SU-DHL-6 (cell line): ENCODE results near the gene FCRL5.

Experiments used
- H2AFZ ChIP-seq: fragments of 200-600 bp; sonication (generic); 2 replicates; pipeline ENCODE4 v1.6.1; 2014; ENCODE audit warnings: low read depth, mild to moderate bottlenecking, moderate library complexity, mixed read lengths, antibody characterized with exemption, low read length; ENCODE audit not compliant: severe bottlenecking
- H3F3A ChIP-seq: fragments of 200-600 bp; shearing (Covaris generic); 2 replicates; pipeline ENCODE4 v1.6.0; 2016; ENCODE audit warnings: antibody characterized with exemption, mild to moderate bottlenecking; ENCODE audit not compliant: insufficient read depth
- H3K27ac ChIP-seq: fragments of 200-600 bp; sonication (generic); 2 replicates; pipeline ENCODE4 v1.5.1; 2016; ENCODE audit warnings: low read depth, mild to moderate bottlenecking, low read length, moderate library complexity, mixed read lengths
- H3K27me3 ChIP-seq: fragments of 200-600 bp; sonication (generic), shearing (Covaris generic); 2 replicates; pipeline ENCODE4 v1.6.0; 2014; ENCODE audit warnings: mild to moderate bottlenecking, low read length
- H3K36me3 ChIP-seq: fragments of 200-600 bp; sonication (generic); 2 replicates; pipeline ENCODE4 v1.6.1; 2014; ENCODE audit warnings: mild to moderate bottlenecking, low read length, mixed read lengths
- H3K4me2 ChIP-seq: fragments of 300-600, 200-600 bp; shearing (Covaris generic), sonication (generic); 2 replicates; pipeline ENCODE4 v1.6.0; 2014; ENCODE audit warnings: low read length, low read depth, mild to moderate bottlenecking; ENCODE audit not compliant: poor library complexity, severe bottlenecking
- H3K4me3 ChIP-seq: fragments of 200-600 bp; sonication (generic); 2 replicates; pipeline ENCODE4 v1.5.1; 2014; ENCODE audit warnings: antibody characterized with exemption, low read length, mild to moderate bottlenecking, mixed read lengths; ENCODE audit not compliant: insufficient read depth, poor library complexity, severe bottlenecking
- H3K79me2 ChIP-seq: fragments of 200-600 bp; sonication (generic); 2 replicates; pipeline ENCODE4 v1.6.1; 2014; ENCODE audit warnings: mild to moderate bottlenecking, low read length, moderate library complexity; ENCODE audit not compliant: insufficient read depth
- H3K9ac ChIP-seq: fragments of 200-600 bp; sonication (generic); 2 replicates; pipeline ENCODE4 v1.7.0; 2014; ENCODE audit warnings: mild to moderate bottlenecking, low read length
- H3K9me2 ChIP-seq: fragments of 200-600 bp; sonication (generic); replicated peaks from 2 replicates; pipeline ENCODE4 v1.6.1; 2014; ENCODE audit warnings: low read length; ENCODE audit not compliant: insufficient read depth
- H3K9me3 ChIP-seq: fragments of 200-600 bp; sonication (generic); 2 replicates; pipeline ENCODE4 v1.6.1; 2014; ENCODE audit warnings: low read length, mixed read lengths; ENCODE audit not compliant: insufficient read depth
- H4K20me1 ChIP-seq: fragments of 200-600 bp; sonication (generic); 2 replicates; pipeline ENCODE4 v1.6.1; 2014; ENCODE audit warnings: low read depth, mild to moderate bottlenecking, antibody characterized with exemption, low read length, moderate library complexity, mixed read lengths
- EZH2phosphoT487 ChIP-seq: fragments of 200-600 bp; sonication (generic), shearing (Covaris generic); conservative IDR thresholded peaks from 2 replicates; pipeline ENCODE4 v1.6.1; 2018; ENCODE audit warnings: mild to moderate bottlenecking, antibody characterized with exemption, low read length, moderate library complexity, mixed read lengths
- TF ChIP-seq, protein P1 (sequence below): fragments of 200-600 bp; sonication (generic); IDR thresholded peaks from one replicate; pipeline ENCODE4 v1.5.1; 2017; ENCODE audit warnings: antibody characterized with exemption, mild to moderate bottlenecking, low read length, moderate library complexity; ENCODE audit not compliant: insufficient read depth, poor library complexity, severe bottlenecking

The FCRL5 gene

DNA sequence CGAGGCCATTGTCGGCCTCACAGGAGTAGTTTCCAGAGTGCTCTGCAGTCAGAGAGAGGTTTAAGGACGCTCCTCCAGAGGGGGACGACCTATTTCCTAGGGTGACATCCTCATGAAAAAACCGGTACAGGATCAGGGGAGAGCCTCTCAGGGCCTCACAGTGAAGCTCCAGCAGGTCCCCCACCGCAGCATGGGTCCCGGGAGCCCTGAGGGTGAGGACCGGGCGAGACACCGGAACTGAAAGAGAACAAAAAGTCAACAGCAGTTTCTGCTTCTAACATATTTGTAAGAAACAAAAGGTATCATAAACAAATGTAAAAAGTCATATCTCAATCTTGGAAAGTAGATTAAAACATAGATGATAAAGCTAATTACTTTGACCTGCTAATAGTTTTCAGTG is 31.3 kb downstream of the FCRL5 start:
- Histone ChIP-seq H2AFZ (no peak overlapping the region), H3K9me3 (no peaks in the 10 kb centered on the region), H3K4me3 (no peak overlapping the region), H3K36me3 (no peaks in the 10 kb centered on the region), H3K4me2 (no peak overlapping the region), H4K20me1 (no peaks in the 10 kb centered on the region), H3K27me3 (no peaks in the 10 kb centered on the region), H3K9me2 (no peaks in the 10 kb centered on the region), H3K9ac (no peak overlapping the region), H3K27ac (no peak overlapping the region), H3F3A (no peaks in the 10 kb centered on the region), H3K79me2 (no peaks in the 10 kb centered on the region)
- no peak for TF ChIP-seq EZH2phosphoT487
- TF ChIP-seq, protein P1, sequence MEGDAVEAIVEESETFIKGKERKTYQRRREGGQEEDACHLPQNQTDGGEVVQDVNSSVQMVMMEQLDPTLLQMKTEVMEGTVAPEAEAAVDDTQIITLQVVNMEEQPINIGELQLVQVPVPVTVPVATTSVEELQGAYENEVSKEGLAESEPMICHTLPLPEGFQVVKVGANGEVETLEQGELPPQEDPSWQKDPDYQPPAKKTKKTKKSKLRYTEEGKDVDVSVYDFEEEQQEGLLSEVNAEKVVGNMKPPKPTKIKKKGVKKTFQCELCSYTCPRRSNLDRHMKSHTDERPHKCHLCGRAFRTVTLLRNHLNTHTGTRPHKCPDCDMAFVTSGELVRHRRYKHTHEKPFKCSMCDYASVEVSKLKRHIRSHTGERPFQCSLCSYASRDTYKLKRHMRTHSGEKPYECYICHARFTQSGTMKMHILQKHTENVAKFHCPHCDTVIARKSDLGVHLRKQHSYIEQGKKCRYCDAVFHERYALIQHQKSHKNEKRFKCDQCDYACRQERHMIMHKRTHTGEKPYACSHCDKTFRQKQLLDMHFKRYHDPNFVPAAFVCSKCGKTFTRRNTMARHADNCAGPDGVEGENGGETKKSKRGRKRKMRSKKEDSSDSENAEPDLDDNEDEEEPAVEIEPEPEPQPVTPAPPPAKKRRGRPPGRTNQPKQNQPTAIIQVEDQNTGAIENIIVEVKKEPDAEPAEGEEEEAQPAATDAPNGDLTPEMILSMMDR: no peak

DNA sequence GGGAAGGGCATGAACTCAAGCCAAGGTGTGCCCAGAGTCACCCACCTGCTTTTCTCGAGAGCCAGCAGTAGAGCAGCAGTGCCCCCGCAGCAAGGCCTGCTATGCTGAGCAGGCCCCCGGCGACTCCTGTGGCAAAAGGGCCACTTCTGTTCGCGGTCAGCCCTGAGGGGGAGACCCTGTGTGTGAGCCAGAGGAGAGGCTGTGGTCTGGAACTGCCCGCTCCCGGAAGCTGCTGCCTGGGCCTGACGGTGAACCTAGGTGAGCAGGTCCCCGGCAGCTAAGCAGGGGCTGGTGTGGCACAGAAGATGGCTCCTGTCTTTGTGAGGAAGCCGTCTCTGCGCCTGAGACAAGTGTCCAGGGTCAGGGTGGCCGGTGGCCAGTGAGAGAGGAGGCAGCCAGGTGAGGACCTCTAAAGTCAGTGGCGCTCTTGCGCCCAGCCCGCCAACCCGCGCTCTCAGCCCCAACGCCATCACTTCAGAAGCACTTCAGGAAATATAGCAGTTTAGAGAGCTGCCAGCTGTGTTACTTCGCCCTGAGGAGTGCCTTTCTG is 31.9 kb downstream of the FCRL5 start:
- Histone ChIP-seq H4K20me1 (no peaks in the 10 kb centered on the region), H3K4me2 (no peak overlapping the region)
- TF ChIP-seq, protein P1: no peak
- TF ChIP-seq EZH2phosphoT487: no peak

DNA sequence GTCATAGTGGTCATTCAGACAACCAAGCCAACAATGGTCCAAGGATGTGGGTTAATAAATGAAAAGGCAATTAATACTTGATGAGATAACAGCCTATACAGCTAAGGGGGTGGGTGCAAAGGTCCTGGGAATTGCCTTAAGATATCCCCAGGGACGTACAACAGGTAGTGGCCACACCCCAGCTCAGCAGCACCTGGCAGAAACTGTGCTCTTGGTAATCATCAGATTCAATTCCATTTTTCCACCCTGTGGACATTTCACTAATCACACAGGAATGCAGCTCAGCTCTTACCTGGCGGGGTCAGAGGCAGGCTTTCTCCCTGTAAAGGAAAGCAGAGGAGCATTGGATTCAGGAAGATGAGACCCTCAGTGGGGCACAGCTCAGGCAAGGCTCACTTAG is 32.9 kb downstream of the FCRL5 start:
- Histone ChIP-seq H3F3A (no peaks in the 10 kb centered on the region), H3K4me2 (no peak overlapping the region), H4K20me1 (no peaks in the 10 kb centered on the region), H2AFZ (no peak overlapping the region), H3K9me3 (no peaks in the 10 kb centered on the region), H3K4me3 (no peak overlapping the region), H3K9ac (no peak overlapping the region), H3K79me2 (no peaks in the 10 kb centered on the region), H3K27me3 (no peaks in the 10 kb centered on the region), H3K9me2 (no peaks in the 10 kb centered on the region), H3K36me3 (no peaks in the 10 kb centered on the region), H3K27ac (no peak overlapping the region)
- TF ChIP-seq, protein P1: no peak
- TF ChIP-seq EZH2phosphoT487: no peak

More for the DNA sequence above, 31.9 kb downstream of the FCRL5 start:
- H3F3A ChIP-seq: no peaks in the 10 kb centered on the region
- no peaks in the 10 kb centered on the region for H3K9me2 ChIP-seq
- no peak overlapping the region for H3K4me3 ChIP-seq
- no peaks in the 10 kb centered on the region for H3K79me2 ChIP-seq
- no peaks in the 10 kb centered on the region for H3K36me3 ChIP-seq
- no peak overlapping the region for H3K9ac ChIP-seq
- H3K9me3 ChIP-seq: no peaks in the 10 kb centered on the region
- no peak overlapping the region for H2AFZ ChIP-seq
- no peaks in the 10 kb centered on the region for H3K27me3 ChIP-seq
- no peak overlapping the region for H3K27ac ChIP-seq
